ENCODE data around the gene LRG1. TPM values are rescaled to one million over a fixed set of nuclear protein-coding genes. Genes with fewer than 3 reads are reported as not detected.
A peak's percentile ranks its signal among the peaks of the same experiment; 100 is the strongest.

LRG1 gene
- total and polyA plus RNA-seq, 9 of the 15 experiments (the other 6 are each of a cell fraction or from before 2014, with no cell fraction given), result 1.5 to 11.9 (median 8.7) TPM

GRCh38 chr19:4521170-4521887, 18.5 kb downstream of the LRG1 start (continued):
- TF ChIP-seq ZNF436 (CRISPR knock-in tag; IDR thresholded peaks at IDR 0.05), result peak; percentile 69; the same call in 1 of the 2 replicates
- peak; percentile 73 for TF ChIP-seq BCOR (IDR thresholded peaks at IDR 0.05)
- TF ChIP-seq ZFP36 (IDR thresholded peaks at IDR 0.05; ENCODE audit: low read depth, low read length, partially characterized antibody), result peak; percentile 99
- TF ChIP-seq, protein P1, sequence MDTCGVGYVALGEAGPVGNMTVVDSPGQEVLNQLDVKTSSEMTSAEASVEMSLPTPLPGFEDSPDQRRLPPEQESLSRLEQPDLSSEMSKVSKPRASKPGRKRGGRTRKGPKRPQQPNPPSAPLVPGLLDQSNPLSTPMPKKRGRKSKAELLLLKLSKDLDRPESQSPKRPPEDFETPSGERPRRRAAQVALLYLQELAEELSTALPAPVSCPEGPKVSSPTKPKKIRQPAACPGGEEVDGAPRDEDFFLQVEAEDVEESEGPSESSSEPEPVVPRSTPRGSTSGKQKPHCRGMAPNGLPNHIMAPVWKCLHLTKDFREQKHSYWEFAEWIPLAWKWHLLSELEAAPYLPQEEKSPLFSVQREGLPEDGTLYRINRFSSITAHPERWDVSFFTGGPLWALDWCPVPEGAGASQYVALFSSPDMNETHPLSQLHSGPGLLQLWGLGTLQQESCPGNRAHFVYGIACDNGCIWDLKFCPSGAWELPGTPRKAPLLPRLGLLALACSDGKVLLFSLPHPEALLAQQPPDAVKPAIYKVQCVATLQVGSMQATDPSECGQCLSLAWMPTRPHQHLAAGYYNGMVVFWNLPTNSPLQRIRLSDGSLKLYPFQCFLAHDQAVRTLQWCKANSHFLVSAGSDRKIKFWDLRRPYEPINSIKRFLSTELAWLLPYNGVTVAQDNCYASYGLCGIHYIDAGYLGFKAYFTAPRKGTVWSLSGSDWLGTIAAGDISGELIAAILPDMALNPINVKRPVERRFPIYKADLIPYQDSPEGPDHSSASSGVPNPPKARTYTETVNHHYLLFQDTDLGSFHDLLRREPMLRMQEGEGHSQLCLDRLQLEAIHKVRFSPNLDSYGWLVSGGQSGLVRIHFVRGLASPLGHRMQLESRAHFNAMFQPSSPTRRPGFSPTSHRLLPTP (IDR thresholded peaks at IDR 0.05; ENCODE audit: borderline replicate concordance, extremely low read depth, insufficient read length), result peak; percentile 40
- no peak for TF ChIP-seq BMI1 (IDR thresholded peaks at IDR 0.05; ENCODE audit: low read length)
- TF ChIP-seq, protein P2, sequence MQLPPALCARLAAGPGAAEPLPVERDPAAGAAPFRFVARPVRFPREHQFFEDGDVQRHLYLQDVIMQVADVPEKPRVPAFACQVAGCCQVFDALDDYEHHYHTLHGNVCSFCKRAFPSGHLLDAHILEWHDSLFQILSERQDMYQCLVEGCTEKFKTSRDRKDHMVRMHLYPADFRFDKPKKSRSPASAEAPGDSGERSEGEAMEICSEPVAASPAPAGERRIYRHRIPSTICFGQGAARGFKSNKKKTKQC (CRISPR knock-in tag; IDR thresholded peaks at IDR 0.05), result no peak
- 0 out of 2 replicates have a peak, but pooled peaks have one; percentile 26 for TF ChIP-seq CBX1 (IDR thresholded peaks at IDR 0.05; ENCODE audit: low read depth)
